Stimulated activated naive CD4-positive, alpha-beta T cell treated with Interleukin-2 at 50 U/mL for 16 hours (primary cell): ENCODE data around the gene PLCXD3.

Source experiments
- DNase-seq: peaks from one replicate; lab custom pipeline; 2025; lab: John Stamatoyannopoulos, UW

The PLCXD3 gene, protein sequence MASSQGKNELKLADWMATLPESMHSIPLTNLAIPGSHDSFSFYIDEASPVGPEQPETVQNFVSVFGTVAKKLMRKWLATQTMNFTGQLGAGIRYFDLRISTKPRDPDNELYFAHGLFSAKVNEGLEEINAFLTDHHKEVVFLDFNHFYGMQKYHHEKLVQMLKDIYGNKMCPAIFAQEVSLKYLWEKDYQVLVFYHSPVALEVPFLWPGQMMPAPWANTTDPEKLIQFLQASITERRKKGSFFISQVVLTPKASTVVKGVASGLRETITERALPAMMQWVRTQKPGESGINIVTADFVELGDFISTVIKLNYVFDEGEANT

DNA sequence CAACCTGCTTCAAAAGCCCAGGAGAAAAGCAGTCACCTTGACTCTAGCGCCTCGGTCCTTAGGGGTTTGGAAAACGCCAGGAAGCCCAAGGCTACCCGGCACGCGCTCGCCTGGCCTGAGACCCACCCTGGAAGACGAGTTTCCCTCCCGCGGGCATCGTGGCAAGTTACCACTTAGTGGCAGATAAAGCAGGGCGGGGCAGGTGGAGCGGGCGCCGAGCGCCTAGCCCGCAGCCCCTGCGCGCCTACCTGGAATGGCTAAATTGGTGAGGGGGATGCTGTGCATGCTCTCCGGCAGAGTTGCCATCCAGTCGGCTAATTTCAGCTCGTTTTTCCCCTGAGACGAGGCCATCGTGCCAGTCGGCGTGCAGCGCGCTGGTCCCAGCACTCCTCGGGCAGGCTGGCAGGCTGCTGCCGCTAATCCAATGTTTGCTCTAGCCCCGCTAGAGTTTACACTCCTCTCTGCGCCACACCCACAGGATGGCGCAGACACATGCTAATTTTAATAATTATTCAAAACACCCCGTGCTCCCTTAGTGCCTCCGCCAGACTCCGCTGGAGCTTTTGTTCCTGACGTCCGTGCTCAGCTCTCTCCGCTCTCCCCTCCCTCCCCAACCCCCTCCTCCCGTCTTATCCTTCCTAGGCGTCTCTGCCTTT, at the start of gene PLCXD3:
Gene PLCXD3, minus strand, starts transcription at position 426 of the 656 bp plus-strand sequence. Its CDS starts 75 bp downstream, at position 351.
- no peak for DNase-seq

DNA sequence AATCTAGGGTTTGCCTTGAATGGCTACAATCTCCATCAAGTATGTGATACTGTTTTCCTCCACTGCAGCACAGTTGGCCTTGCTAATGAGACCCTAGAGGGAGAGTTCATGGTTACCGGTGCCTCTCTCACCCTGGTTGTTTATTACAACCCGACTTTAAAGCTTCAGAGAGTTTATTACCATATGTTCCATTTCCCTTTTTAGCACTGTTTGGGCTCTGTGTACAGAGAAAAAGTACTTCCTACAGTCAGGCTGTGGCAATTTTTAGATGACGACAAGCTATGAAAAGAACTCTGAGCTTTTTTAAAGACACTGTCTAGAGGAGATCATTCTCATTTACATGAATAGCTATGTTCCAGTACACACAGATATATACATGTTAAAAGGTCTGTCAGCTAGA, 48.8 kb upstream of the PLCXD3 start:
- DNase-seq: no peak

DNA sequence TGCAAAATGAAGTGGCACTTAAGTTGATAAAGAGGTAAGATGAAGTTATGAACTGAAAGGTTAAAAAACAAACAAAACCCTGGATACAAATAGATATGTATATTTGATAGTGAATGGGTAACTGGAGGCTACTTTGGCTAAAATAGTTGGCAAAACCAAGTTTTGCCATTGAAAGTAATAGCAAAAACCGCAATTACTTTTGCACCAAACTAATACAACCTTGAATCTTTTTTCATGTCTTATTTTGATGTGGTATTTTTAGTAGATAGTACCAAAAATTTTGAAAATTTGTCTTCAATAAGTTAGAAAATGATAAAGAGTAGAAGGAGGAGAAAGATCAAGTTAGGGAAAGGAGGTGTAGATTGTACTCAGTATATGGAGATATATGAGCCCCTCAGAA, 47.9 kb upstream of the PLCXD3 start:
- DNase-seq: no peak

DNA sequence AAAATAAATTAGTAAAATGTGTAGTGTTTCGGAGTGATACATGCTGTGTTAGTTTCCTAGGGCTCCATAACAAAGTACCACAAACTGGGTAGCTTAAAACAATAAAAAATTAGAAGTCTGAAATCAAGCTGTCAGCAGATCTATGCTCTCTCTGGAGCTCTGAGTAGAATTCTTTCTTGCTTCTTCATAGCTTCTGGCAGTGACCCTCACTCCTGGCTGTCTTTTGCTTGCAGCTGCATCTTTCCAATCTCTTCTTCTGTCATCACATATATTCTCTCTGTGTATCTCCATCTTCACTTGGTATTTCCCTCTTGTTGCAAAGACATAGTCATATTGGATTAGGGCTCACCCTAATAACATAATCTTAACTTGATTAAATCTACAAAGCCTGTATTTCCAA, 37.6 kb upstream of the PLCXD3 start:
- DNase-seq: no peak

DNA sequence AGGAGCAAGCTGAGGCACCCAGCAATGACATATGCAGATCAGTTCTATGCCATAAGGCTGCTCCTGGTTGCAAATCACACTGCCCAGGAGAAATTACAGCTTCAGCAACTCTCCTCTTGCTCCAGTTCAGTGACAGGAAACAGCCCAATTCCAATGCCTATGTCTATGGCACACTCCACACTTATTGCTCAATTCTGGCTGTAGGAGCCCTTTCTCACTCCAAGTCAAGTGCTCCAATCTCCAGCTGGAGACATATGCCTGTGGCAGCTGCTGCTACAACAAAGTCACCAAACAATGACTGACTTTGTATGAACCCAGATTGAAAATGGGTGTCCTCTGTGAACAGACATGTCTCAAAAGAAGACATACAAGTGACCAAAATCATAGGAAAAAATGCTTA, 31.8 kb upstream of the PLCXD3 start:
- no peak for DNase-seq

DNA sequence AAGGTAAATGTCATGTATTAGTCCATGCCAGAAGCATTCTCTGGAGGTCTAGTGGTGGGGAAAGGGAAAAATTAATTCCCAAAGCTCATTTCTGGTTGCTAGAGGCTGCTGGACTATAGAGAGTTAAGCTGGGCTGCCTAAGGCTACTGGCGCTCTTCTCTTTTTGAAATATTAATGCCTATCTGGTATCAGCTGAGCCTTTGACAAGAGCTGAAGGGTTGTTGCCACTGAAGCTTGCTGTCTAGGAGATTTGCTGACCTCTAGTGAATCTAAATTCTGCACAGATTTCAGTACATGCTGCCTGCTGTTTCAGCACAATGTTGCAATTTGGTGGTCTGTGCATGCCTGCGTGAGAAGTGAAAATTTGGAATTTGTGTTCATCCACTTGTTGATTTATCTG, 29.1 kb upstream of the PLCXD3 start:
- DNase-seq: no peak

DNA sequence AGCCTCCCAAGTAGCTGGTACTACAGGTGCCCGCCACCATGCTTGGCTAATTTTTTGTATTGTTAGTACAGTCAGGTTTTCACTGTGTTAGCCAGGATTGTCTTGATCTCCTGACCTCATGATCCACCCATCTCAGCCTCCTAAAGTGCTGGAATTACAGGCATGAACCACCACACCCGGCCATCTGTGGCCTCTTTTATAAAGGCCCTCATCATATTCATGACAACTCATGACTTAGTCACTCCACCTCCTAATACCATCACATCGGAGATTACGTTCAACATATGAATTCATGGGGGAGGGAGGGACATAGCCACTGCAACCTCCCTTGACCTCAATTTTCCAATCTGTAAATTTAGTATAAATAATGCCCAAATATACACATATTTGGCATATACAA, 27.2 kb upstream of the PLCXD3 start:
- DNase-seq: no peak

DNA sequence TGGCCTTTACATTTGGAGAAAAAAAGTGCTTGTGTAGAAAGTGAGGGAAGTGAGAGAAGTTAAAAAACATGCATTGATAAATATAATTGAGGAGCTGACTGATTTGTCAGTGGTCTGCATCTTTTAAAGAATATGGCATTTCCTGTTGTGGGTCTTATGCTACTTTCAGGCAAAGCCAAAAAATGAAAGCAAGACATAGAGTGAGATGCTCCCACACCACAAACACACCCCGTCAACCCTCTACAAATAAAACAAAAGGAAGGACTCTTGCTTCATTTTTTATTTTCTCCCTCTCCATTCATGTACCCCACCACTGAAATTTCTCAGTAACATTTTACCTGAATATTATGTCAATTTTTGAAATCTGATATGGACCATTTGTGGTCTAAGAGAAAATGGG, 22.1 kb upstream of the PLCXD3 start:
- no peak for DNase-seq

DNA sequence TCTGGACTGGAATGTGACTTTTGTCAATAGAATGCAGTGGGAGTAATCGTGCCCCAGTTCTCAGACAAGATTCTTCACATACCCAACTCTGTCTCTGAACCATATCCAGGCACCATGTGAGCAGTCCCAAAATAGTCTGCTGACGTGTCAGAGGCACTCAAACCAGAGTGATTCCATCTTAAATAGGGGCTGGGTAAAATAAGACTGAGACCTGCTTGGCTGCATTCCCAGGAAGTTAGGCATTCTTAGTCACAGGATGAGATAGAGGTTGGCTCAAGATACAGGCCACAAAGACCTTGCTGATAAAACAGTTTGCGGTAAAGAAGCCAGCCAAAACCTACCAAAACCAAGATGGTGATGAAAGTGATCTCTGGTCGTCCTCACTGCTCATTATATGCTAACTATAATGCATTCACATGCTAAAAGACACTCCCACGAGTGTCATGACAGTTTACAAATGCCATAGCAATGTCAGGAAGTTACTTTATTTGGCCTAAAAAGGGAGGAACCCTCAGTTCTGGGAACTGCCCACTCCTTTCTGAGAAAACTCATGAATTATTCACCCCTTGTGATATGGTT, 16.9 kb upstream of the PLCXD3 start:
- DNase-seq: no peak

DNA sequence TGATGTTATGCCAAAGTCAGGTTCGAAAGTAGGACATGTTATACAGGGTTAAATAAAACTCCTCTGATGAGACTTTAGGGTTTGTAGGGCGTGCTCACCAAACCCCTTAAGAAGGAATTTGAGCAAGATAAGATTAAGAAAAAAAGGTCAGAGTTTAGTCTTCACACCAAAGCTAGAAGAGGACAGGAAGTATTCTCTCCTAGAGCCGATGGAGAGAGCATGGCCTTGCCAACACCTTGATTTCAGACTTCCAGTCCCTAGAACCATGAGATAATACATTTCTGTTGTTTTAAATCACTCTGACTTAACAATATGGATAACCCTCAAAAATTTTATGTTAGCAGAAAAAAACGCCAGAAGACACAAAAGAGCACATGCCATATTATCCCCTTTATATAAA, 16.3 kb upstream of the PLCXD3 start:
- DNase-seq: no peak

DNA sequence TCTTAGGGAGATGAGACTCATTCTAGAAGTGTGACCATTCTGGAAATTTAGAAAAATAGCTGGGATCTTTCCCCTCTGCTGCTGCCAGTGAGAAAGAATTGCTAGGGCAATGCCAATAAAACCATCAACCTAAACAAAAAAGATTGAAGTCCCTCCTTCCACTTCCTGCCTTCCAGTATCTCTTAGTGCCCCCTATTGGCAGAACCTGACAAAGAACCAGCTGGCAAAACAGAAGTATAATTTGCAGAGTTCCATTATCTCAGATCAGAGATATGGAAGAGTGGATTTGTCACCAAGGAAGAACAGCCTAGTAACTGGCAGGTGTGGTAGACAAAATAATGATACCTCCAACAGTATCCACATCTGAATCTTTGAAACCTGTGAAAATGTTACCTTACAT, 13.8 kb upstream of the PLCXD3 start:
- DNase-seq: no peak

DNA sequence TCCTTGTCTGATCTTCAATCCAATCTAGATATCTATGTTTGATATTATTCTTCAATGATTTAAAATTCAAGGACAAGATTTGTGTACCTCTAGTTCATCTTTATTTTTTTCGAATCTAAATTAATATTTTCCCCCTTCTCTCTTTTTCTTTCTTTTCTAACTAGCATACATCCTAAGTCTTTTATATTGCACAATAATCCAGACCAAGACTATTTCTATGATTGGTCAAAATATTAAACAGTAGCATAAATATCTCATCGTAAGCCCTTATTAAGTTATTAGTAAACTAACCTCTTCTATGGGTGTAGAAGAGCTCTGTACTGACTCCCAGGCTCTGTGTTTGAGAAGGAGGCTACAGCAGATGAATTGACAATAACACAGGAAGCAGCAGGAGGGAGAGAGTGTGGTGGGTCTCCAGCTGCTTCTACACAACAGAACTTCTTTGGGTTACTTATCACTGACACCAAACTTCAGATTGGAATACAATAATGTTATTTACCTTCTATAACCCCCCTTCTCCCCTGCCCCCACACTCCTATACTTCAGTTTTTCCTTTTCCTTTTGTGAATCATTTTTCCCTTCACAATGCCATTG, 11.9 kb upstream of the PLCXD3 start:
- DNase-seq: no peak

DNA sequence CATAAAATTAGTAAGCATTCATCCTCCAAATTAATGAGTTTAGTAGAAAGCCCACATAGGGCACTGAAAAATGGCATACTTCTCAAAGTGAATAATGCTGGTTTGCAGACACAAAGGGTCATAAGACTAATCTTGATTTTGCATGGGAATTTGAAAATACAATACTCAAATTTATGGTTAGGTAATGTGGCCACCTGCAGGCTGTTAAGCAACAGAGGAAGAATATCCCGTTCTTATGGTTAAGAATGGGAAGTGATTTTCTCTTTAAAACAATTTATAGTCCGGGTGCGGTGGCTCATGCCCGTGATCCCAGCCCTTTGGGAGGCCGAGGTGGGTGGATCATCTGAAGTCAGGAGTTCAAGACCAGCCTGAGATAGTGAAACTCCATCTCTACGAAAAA, 9.4 kb upstream of the PLCXD3 start:
- no peak for DNase-seq

DNA sequence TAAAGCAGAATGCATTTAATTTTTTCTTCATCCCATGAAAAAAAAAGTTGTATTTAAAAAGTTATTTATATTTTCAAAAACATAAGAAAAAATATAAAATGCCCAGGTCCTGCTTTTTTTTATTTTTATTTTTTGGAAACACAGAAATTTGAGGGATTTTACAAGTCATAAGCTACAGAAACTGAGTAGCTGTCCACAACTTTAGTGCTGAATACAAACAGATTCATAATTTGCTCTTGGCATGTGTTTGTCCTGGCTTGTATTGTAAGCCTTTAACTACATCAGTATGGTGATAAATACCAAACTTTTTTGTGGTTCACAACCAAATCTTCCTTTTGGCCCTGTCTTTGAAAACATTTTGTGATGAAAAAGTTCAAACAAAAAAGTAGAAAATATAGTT, 7.5 kb upstream of the PLCXD3 start:
- DNase-seq: no peak

DNA sequence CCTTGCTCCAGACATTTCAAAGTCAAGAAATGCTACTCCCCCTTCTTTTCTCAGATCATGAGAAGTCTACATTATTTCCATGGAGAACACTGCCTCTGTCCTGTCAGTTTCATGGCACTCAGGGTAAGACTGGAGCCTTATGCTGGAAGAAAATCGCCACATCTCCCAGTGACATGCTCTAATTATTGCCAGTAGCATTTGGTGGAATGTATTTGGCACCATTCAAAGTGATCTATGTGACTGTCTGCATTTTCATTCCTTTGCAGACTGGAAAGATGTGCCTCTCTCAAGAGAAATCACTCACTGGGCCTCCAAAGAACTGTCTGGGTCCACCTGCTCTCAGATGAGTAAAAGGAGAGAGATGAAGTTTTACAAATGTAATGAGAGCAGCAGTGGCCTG, 840 bp upstream of the PLCXD3 start:
- no peak for DNase-seq

DNA sequence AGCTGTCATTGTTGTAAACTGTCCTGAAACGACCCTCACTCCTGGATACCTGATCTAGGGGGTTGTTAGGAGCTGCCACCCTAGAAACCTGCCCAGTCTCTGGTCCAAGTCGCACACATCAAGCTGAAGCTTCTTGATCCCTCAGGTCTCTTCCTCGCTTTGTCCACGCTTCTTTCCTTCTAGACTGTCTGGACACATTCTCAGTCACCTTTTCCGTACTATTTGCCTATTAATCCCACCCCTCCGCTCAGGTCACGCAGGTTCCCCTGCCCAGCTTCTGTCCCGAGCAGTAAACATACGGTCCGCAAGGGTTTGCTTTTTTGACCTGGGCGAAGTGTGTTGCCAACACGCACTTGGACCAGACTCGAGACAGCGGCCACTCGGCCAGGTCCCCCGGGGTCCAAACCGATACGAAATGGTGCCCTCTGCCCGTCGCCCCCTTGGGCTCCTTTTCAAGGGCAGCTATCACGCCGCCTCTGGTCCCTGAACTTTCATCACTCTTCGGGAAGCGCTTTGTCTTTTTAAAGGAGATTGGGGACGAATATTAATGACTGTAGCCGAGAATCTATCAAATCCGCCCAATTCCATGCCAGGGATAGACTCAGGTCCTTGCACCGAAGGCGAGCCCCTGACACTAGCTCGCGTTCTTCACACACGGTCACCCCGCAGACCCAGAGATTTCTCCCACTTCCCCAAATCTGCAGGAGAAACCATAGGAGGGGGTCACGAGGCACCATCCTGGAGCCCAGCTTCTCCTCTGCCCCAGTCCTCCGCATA, 814 bp downstream of the PLCXD3 start:
- no peak for DNase-seq

DNA sequence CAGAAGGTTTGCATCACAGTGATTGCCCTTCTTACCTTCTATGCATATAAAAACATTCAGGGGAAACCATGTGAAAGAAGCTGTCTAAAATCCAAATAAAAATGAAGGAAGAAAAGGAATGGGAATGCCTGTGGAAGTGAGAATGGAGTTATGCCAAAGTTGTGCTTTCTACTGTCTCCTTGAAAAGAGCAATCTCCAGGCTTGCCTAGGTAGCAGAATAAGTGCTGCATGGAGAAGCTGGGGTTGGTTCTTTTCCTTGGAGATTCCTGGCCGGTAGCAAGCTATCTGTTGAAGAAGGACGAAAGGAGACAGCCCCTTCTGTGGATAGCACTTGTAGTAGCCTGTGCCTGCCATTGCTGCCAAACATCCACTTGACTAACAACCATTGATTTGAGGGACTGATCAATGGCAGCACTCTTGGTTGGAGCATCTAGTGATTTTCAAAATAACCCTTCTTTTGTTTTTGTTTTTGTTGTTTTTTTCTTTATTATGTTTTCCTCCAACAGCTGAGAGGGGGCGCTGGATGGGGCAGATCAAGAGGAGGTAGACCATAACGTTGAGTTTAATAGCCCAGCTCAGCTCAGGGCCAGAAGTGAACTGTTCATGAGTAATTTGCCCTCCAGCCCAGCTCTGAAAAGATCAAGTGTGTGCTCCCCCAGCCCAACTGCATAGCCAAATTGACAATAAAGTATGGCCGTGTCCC, 1.6 kb downstream of the PLCXD3 start:
- DNase-seq: no peak

DNA sequence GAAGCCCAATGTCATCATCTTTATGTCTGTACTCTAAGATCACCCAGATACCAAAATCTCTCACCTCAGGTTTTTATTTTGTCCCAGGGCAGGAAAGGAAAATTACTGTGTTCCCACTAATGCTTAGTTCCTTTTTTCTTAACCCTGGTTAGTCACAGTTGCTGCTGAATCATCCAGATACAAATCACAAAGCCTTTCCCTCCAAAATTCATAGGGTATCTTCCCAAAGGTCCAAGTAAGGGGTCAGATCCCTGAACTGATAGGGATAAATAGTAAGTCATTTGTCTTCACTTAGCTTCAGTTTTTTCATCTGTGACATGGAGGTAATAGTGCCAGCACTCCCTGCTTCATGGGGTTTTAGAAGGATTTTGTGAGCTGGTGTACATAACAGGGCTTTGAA, 2.2 kb downstream of the PLCXD3 start:
- DNase-seq: no peak

DNA sequence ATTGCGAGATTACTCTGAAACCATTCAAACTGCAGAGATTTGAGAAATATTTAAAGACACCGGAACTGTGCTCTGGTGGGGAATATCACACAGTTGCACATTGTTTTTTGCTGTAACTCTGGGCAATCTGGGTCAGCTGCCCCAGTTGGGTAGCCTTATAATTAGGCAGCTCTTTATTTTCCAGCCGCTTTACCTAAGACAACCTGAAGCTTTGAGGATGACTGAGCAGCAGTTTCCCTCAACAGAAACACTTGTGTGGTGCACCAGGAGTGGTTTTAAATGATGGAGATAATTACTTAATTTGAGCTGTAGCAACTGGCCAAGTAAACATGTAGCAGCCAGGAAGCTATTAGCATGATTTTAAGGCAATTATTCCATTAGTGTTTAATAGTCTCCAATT, 2.9 kb downstream of the PLCXD3 start:
- DNase-seq: no peak

DNA sequence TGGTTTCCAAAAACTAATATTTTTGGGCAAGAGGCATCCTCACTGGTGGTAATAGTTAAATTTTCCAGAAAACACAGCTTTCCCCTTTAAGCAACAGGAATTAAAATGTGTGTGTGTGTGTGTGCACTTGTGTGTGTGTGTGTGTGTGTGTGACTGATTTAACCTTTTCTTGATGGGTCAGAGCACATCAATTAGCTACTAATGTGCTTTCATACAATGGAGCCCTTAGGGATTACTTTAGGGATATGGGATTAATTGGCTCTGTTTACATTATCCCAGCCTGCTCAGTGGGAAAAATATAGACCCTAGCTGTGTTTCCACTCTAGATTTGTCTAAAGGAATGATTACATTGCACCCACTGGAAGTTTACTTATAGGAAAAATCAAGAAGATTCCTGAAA, 6.5 kb downstream of the PLCXD3 start:
- no peak for DNase-seq

DNA sequence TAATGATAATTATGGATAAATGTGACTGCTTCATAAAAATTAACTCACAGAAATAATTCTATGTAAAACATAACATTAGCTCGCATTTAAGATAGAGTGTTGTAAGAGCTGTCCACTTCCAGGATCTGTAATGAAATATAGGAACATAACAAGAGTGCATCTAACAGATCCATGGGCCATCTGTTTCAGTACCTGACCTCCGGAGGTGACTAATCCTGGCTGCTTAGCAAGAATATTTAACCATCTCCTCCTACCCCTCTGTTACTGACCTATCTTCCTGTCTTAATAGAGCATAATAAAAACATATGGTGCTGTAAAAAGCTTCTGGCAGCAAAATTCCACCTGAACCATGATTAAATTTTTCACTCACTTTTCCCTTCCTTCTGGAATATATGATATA, 7.1 kb downstream of the PLCXD3 start:
- DNase-seq: no peak
